GM18519 (cell line): ENCODE data around the gene SOCS6.

ENCODE experiments used
- ATAC-seq: cut with Tn5 transposase; IDR thresholded peaks from one replicate; pipeline ENCODE4 v1.9.1; 2021; ENCODE audit warnings: mild to moderate bottlenecking, moderate library complexity; ENCODE audit not compliant: unreplicated experiment, low FRiP score

Gene SOCS6

GRCh38 chr18:70377857-70378701 is 89.2 kb downstream of the SOCS6 start:
- no peak for ATAC-seq
